Smooth muscle cell (in vitro differentiated cells): Measurements from ENCODE around the gene GTF2A1L. TPM values are rescaled to one million over a fixed set of nuclear protein-coding genes. Genes with fewer than 3 reads are reported as not detected.

Source experiments
- DNase-seq: peaks from one replicate; lab custom pipeline; 2025; ENCODE audit not compliant: unreplicated experiment; lab: John Stamatoyannopoulos, UW
- H2AFZ ChIP-seq: fragments of 200-600 bp; sonication (generic); 2 replicates; pipeline ENCODE4 v1.6.0; 2016; ENCODE audit warnings: antibody characterized with exemption, low read depth, mild to moderate bottlenecking
- H3F3A ChIP-seq: fragments of 200-600 bp; sonication (generic); 2 replicates; pipeline ENCODE4 v1.6.0; 2017; ENCODE audit warnings: antibody characterized with exemption, low read depth
- H3K27ac ChIP-seq: fragments of 200-600 bp; sonication (generic); 2 replicates; pipeline ENCODE4 v1.5.1; 2016; ENCODE audit warnings: low read depth, mild to moderate bottlenecking
- H3K27me3 ChIP-seq: fragments of 200-600 bp; sonication (generic); 2 replicates; pipeline ENCODE4 v1.6.1; 2016; ENCODE audit warnings: low read depth, mild to moderate bottlenecking
- H3K36me3 ChIP-seq: fragments of 200-600 bp; sonication (generic); 2 replicates; pipeline ENCODE4 v1.5.1; 2016; ENCODE audit warnings: low read depth
- H3K4me1 ChIP-seq: fragments of 200-600 bp; sonication (generic); 2 replicates; pipeline ENCODE4 v1.5.1; 2016; ENCODE audit warnings: low read depth
- H3K4me2 ChIP-seq: fragments of 200-600 bp; sonication (generic); 2 replicates; pipeline ENCODE4 v1.6.0; 2016; ENCODE audit warnings: mild to moderate bottlenecking
- H3K4me3 ChIP-seq: fragments of 200-600 bp; sonication (generic); 2 replicates; pipeline ENCODE4 v1.5.1; 2016; ENCODE audit warnings: mild to moderate bottlenecking
- H3K79me2 ChIP-seq: fragments of 200-600 bp; sonication (generic); 2 replicates; pipeline ENCODE4 v1.6.0; 2016; ENCODE audit warnings: low read depth, mild to moderate bottlenecking
- H3K9ac ChIP-seq: fragments of 200-600 bp; sonication (generic); 2 replicates; pipeline ENCODE4 v1.6.0; 2016; ENCODE audit warnings: low read depth
- H3K9me3 ChIP-seq: fragments of 200-600 bp; sonication (generic); replicated peaks from 2 replicates; pipeline ENCODE4 v1.5.1; 2016; ENCODE audit warnings: low read depth
- H4K20me1 ChIP-seq: fragments of 200-600 bp; sonication (generic); 2 replicates; pipeline ENCODE4 v1.6.0; 2016; ENCODE audit warnings: low read depth
- WGBS: methylation state at CpG from one replicate; pipeline ENCODE4 v1.1.7; 2016; ENCODE audit warnings: low lambda C conversion rate; 5-methylcytosine and 5-hydroxymethylcytosine counted together
- polyA plus RNA-seq: library from polyadenylated mRNA; unstranded; fragments of >200 nt; fragmentation: Nextera tagmentation; extraction: Ambion mirVana; gene quantifications from 2 replicates; pipeline ENCODE4 v1.2.1, GENCODE V29; 2016
- total RNA-seq: library from RNA; depleted of rRNA; stranded (reverse); fragments of >200 nt; gene quantifications from 2 replicates; pipeline ENCODE4 v1.2.3, GENCODE V29; 2014
- TF ChIP-seq, protein P1 (sequence below): fragments of 200-600 bp; sonication (generic); IDR thresholded peaks from 2 replicates; pipeline ENCODE4 v1.5.1; 2017; ENCODE audit warnings: borderline replicate concordance, mild to moderate bottlenecking, antibody characterized with exemption; ENCODE audit not compliant: insufficient read depth, poor library complexity, severe bottlenecking

GTF2A1L gene
- total and polyA plus RNA-seq, 2 experiments from 2014 or later, result 3.0 to 12.6 TPM

- H3K27ac ChIP-seq, result no peak overlapping the region
- WGBS, result 93% methylated on average over 9 of the region's 9 CpGs
- no peak overlapping the region for H3K4me3 ChIP-seq
- TF ChIP-seq, protein P1, sequence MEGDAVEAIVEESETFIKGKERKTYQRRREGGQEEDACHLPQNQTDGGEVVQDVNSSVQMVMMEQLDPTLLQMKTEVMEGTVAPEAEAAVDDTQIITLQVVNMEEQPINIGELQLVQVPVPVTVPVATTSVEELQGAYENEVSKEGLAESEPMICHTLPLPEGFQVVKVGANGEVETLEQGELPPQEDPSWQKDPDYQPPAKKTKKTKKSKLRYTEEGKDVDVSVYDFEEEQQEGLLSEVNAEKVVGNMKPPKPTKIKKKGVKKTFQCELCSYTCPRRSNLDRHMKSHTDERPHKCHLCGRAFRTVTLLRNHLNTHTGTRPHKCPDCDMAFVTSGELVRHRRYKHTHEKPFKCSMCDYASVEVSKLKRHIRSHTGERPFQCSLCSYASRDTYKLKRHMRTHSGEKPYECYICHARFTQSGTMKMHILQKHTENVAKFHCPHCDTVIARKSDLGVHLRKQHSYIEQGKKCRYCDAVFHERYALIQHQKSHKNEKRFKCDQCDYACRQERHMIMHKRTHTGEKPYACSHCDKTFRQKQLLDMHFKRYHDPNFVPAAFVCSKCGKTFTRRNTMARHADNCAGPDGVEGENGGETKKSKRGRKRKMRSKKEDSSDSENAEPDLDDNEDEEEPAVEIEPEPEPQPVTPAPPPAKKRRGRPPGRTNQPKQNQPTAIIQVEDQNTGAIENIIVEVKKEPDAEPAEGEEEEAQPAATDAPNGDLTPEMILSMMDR, result no peak
- H4K20me1 ChIP-seq, result peaks cover 73% of the 10 kb centered on the region
- H3K36me3 ChIP-seq, result no peaks in the 10 kb centered on the region
- no peak overlapping the region for H2AFZ ChIP-seq
- no peak overlapping the region for H3K4me2 ChIP-seq
- no peak overlapping the region for H3K9ac ChIP-seq
- peaks cover 66% of the 10 kb centered on the region for H3K79me2 ChIP-seq
- H3K4me1 ChIP-seq, result peaks cover 8% of the 10 kb centered on the region
- peaks cover 11% of the 10 kb centered on the region for H3F3A ChIP-seq
- no peaks in the 10 kb centered on the region for H3K27me3 ChIP-seq
- H3K9me3 ChIP-seq, result no peaks in the 10 kb centered on the region
- no peak for DNase-seq
These were observed 43.0 kb upstream of the GTF2A1L start for GRCh38 chr2:48574353-48575287.

DNA sequence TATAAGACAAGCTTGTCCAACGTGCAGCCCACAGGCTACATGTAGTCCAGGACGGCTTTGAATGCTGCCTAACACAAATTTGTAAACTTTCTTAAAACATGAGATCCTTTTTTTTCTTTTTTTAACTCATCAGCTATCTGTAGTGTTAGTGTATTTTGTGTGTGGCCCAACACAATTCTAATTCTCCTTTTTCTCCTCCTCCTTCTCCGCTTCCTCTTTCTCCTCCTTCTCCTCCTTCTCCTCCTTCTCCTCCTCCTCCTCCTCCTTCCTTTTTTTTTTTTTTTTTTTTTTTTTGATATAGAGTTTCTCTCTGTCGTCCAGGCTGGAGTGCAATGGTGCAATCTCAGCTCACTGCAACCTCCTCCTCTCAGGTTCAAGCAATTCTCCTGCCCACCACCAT lies 39.3 kb upstream of the GTF2A1L start:
- Histone ChIP-seq H2AFZ (no peak overlapping the region), H3F3A (peaks cover 5% of the 10 kb centered on the region), H3K79me2 (peaks cover 65% of the 10 kb centered on the region), H3K27ac (no peak overlapping the region), H3K4me3 (no peak overlapping the region), H3K9ac (no peak overlapping the region), H4K20me1 (peaks cover 69% of the 10 kb centered on the region), H3K27me3 (no peaks in the 10 kb centered on the region), H3K4me1 (no peaks in the 10 kb centered on the region), H3K9me3 (no peaks in the 10 kb centered on the region), H3K4me2 (no peak overlapping the region), H3K36me3 (peaks cover 6% of the 10 kb centered on the region)
- WGBS, result 89% methylated on average over 3 of the region's 4 CpGs
- TF ChIP-seq, protein P1, result no peak
- no peak for DNase-seq

- Histone ChIP-seq H3K36me3 (peaks cover 6% of the 10 kb centered on the region), H3K9me3 (no peaks in the 10 kb centered on the region), H3F3A (no peaks in the 10 kb centered on the region), H3K4me2 (no peak overlapping the region), H4K20me1 (peaks cover 85% of the 10 kb centered on the region), H3K27me3 (no peaks in the 10 kb centered on the region), H3K9ac (no peak overlapping the region), H3K79me2 (peaks cover 47% of the 10 kb centered on the region), H3K27ac (no peak overlapping the region), H3K4me3 (no peak overlapping the region), H3K4me1 (peaks cover 28% of the 10 kb centered on the region), H2AFZ (no peak overlapping the region)
- DNase-seq, result no peak
- TF ChIP-seq, protein P1, result no peak
- WGBS, result 90% methylated on average over 3 of the region's 3 CpGs
These were observed 33.7 kb upstream of the GTF2A1L start for GRCh38 chr2:48583961-48584360.
